Stimulated activated CD8-positive, alpha-beta memory T cell treated with anti-CD3 and anti-CD28 coated beads, Interleukin-7, amount 100 ng/mL, for 1 hour (primary cell): ENCODE results near the gene CALCR.

Source experiments
- DNase-seq, 2 donors: peaks; one replicate each; pipeline ENCODE4 v3.0.0-alpha.2; 2020; ENCODE audit warnings: low read depth in 2 of 2

Gene CALCR

GRCh38 chr7:93448176-93448575 is 126.3 kb downstream of the CALCR start:
- no peak for DNase-seq

GRCh38 chr7:93447509-93447908 is 127.0 kb downstream of the CALCR start:
- DNase-seq: no peak

GRCh38 chr7:93442478-93443224 is 131.9 kb downstream of the CALCR start:
- DNase-seq: peak; percentile 1 to 3

- DNase-seq: no peak
Measured at GRCh38 chr7:93435791-93436190, 138.7 kb downstream of the CALCR start.

GRCh38 chr7:93432130-93432529 is 142.4 kb downstream of the CALCR start:
- DNase-seq: no peak

- no peak for DNase-seq
Measured at GRCh38 chr7:93430917-93431588, 143.5 kb downstream of the CALCR start.

GRCh38 chr7:93429563-93429962 is 145.0 kb downstream of the CALCR start:
- DNase-seq: no peak

GRCh38 chr7:93427107-93427506 is 147.4 kb downstream of the CALCR start:
- no peak for DNase-seq

- DNase-seq: no peak
Measured at GRCh38 chr7:93426155-93426696, 148.3 kb downstream of the CALCR start.

GRCh38 chr7:93414574-93414973 is 159.9 kb downstream of the CALCR start:
- no peak for DNase-seq

- DNase-seq: no peak
Measured at GRCh38 chr7:93409324-93409723, 165.2 kb downstream of the CALCR start.

- no peak for DNase-seq
Measured at GRCh38 chr7:93407239-93407638, 167.3 kb downstream of the CALCR start.

- DNase-seq: no peak
Measured at GRCh38 chr7:93402944-93403343, 171.6 kb downstream of the CALCR start.

- no peak for DNase-seq
Measured at GRCh38 chr7:93399642-93400041, 174.9 kb downstream of the CALCR start.

GRCh38 chr7:93392984-93393383 is 181.5 kb downstream of the CALCR start:
- no peak for DNase-seq

- DNase-seq: no peak
Measured at GRCh38 chr7:93390660-93391059, 183.9 kb downstream of the CALCR start.

- DNase-seq: no peak
Measured at GRCh38 chr7:93382362-93382761, 192.2 kb downstream of the CALCR start.

GRCh38 chr7:93378131-93378760 is 196.3 kb downstream of the CALCR start:
- no peak for DNase-seq

- DNase-seq: no peak
Measured at GRCh38 chr7:93375603-93376002, 198.9 kb downstream of the CALCR start.
